H1 (cell line): Measurements from ENCODE around the gene COL6A6. TPM values are rescaled to one million over a fixed set of nuclear protein-coding genes. Genes with fewer than 3 reads are reported as not detected.

Experiments
- CTCF ChIA-PET: fragments of 300-600 bp; sonication (Branson Sonifier 250); formaldehyde crosslinking; loops from one replicate; lab custom pipeline; 2021; ENCODE audit not compliant: partially characterized antibody; lab: Charles Lee
- POLR2A ChIA-PET: fragments of 300-600 bp; sonication (Branson Sonifier 250); formaldehyde crosslinking; loops from one replicate; lab custom pipeline; 2021; ENCODE audit warnings: inconsistent platforms; ENCODE audit not compliant: partially characterized antibody; lab: Charles Lee
- DNase-seq, 2 experiments: peaks; one replicate each; pipeline versions ENCODE4 v3.0.0 to v3.0.0-alpha.2; 2010 to 2022; ENCODE audit warnings: low spot score in 2 of 2, low read depth in 1 of 2, mixed read lengths in 1 of 2
- FAIRE-seq: peaks from 2 replicates; lab custom pipeline; 2011; peaks lifted over from hg19 to GRCh38; lab: Jason Lieb, UNC
- H2AFZ ChIP-seq: 2 replicates; pipeline ENCODE4 v1.8.1; 2012; ENCODE audit warnings: low read length, inconsistent platforms
- H2AK5ac ChIP-seq: 2 replicates; pipeline ENCODE4 v1.6.1; 2013; ENCODE audit warnings: low read depth, low read length
- H2BK120ac ChIP-seq: replicated peaks from 2 replicates; pipeline ENCODE3; 2013; ENCODE audit warnings: low read depth, low read length, inconsistent platforms
- H2BK12ac ChIP-seq: 2 replicates; pipeline ENCODE4 v1.6.1; 2013; ENCODE audit warnings: low read depth, low read length
- H2BK15ac ChIP-seq: 2 replicates; pipeline ENCODE4 v1.6.1; 2013; ENCODE audit warnings: low read length
- H2BK20ac ChIP-seq: 2 replicates; pipeline ENCODE4 v1.6.1; 2013; ENCODE audit warnings: low read length
- H2BK5ac ChIP-seq: 2 replicates; pipeline ENCODE4 v1.6.1; 2013; ENCODE audit warnings: low read depth, low read length
- H3K14ac ChIP-seq: 2 replicates; pipeline ENCODE4 v1.6.1; 2013; ENCODE audit warnings: inconsistent platforms; ENCODE audit not compliant: insufficient read length
- H3K18ac ChIP-seq: 2 replicates; pipeline ENCODE4 v1.6.1; 2013; ENCODE audit warnings: low read length; ENCODE audit errors: extremely low read depth
- H3K23ac ChIP-seq: 2 replicates; pipeline ENCODE4 v1.6.1; 2013; ENCODE audit warnings: inconsistent platforms; ENCODE audit not compliant: insufficient read length
- H3K23me2 ChIP-seq: 2 replicates; pipeline ENCODE4 v1.6.1; 2013; ENCODE audit warnings: low read depth, low read length
- H3K27ac ChIP-seq: 2 replicates; pipeline ENCODE4 v1.6.1; 2011; ENCODE audit warnings: low read depth, low read length, inconsistent platforms
- H3K27me3 ChIP-seq, 4 experiments: replicated peaks in 1 of 4; 1 replicate in 1 of 4; 2 replicates in 3 of 4; pipeline versions ENCODE4 v1.6.1 to v1.8.1; 2011 to 2013; ENCODE audit warnings: low read length in 3 of 4, mild to moderate bottlenecking in 3 of 4, inconsistent platforms in 2 of 4, mixed read lengths in 2 of 4, moderate library complexity in 1 of 4; ENCODE audit not compliant: control insufficient read depth in 3 of 4, insufficient read depth in 3 of 4; ENCODE audit errors: extremely low read depth in 1 of 4
- H3K36me3 ChIP-seq, 4 experiments: 2 replicates each; pipeline versions ENCODE4 v1.6.1 to v1.8.1; 2011 to 2013; ENCODE audit warnings: mild to moderate bottlenecking in 4 of 4, low read length in 3 of 4, moderate library complexity in 2 of 4, control low read depth in 1 of 4, inconsistent platforms in 1 of 4; ENCODE audit not compliant: insufficient read depth in 4 of 4, control insufficient read depth in 2 of 4
- H3K4ac ChIP-seq: replicated peaks from 2 replicates; pipeline ENCODE3; 2013; ENCODE audit warnings: low read length, low read depth, mixed read lengths, inconsistent platforms; ENCODE audit not compliant: insufficient read length
- H3K4me1 ChIP-seq, 4 experiments: replicated peaks in 1 of 4; 1 replicate in 1 of 4; 2 replicates in 3 of 4; pipeline versions ENCODE4 v1.6.1 to v1.8.1; 2011 to 2013; ENCODE audit warnings: low read length in 3 of 4, inconsistent platforms in 2 of 4, mixed read lengths in 1 of 4; ENCODE audit not compliant: insufficient read depth in 4 of 4, control insufficient read depth in 3 of 4
- H3K4me2 ChIP-seq, 2 experiments: 2 replicates each; pipeline versions ENCODE4 v1.6.1 to v1.8.1; 2011 to 2013; ENCODE audit warnings: low read depth in 2 of 2, low read length in 2 of 2, control low read depth in 1 of 2, inconsistent platforms in 1 of 2, mild to moderate bottlenecking in 1 of 2; ENCODE audit not compliant: insufficient read depth in 1 of 2
- H3K4me3 ChIP-seq, 4 experiments: fragments of 200-600, 300-600 bp in 1 of 4; sonication (generic), shearing (Covaris generic), sonication (Bioruptor Twin) in 1 of 4; 2 replicates each; pipeline versions ENCODE4 v1.5.1 to v1.8.1; 2011 to 2016; ENCODE audit warnings: low read length in 4 of 4, low read depth in 3 of 4, control low read depth in 2 of 4, inconsistent platforms in 2 of 4, mild to moderate bottlenecking in 2 of 4, mixed read lengths in 1 of 4, moderate library complexity in 1 of 4; ENCODE audit not compliant: insufficient read depth in 2 of 4; ENCODE audit errors: extremely low read depth in 1 of 4
- H3K56ac ChIP-seq: replicated peaks from 2 replicates; pipeline ENCODE3; 2013; ENCODE audit warnings: low read depth, mild to moderate bottlenecking, mixed read lengths, low read length, inconsistent platforms; ENCODE audit not compliant: insufficient read length
- H3K79me1 ChIP-seq: 2 replicates; pipeline ENCODE4 v1.6.1; 2013; ENCODE audit warnings: low read depth, low read length, control low read depth
- H3K79me2 ChIP-seq, 2 experiments: 2 replicates each; pipeline versions ENCODE4 v1.6.1 to v1.8.1; 2012 to 2013; ENCODE audit warnings: low read length in 2 of 2, mild to moderate bottlenecking in 2 of 2, inconsistent platforms in 1 of 2; ENCODE audit not compliant: insufficient read depth in 2 of 2, control insufficient read depth in 1 of 2
- H3K9ac ChIP-seq, 4 experiments: replicated peaks in 1 of 4; 1 replicate in 1 of 4; 2 replicates in 3 of 4; pipeline versions ENCODE4 v1.6.1 to v1.8.1; 2011 to 2013; ENCODE audit warnings: low read depth in 3 of 4, low read length in 3 of 4, control low read depth in 2 of 4, mild to moderate bottlenecking in 2 of 4, moderate library complexity in 2 of 4, inconsistent platforms in 1 of 4; ENCODE audit errors: extremely low read depth in 1 of 4
- H3K9me3 ChIP-seq, 2 experiments: 2 replicates each; pipeline versions ENCODE4 v1.6.1 to v1.8.1; 2012 to 2013; ENCODE audit warnings: mild to moderate bottlenecking in 2 of 2, moderate library complexity in 2 of 2, control low read depth in 1 of 2, inconsistent platforms in 1 of 2, low read depth in 1 of 2, low read length in 1 of 2, mixed read lengths in 1 of 2; ENCODE audit not compliant: insufficient read depth in 2 of 2
- H4K20me1 ChIP-seq, 2 experiments: replicated peaks in 1 of 2; 2 replicates each; pipeline versions ENCODE3 to v1.8.1; 2011 to 2013; ENCODE audit warnings: inconsistent platforms in 2 of 2, low read length in 2 of 2, mild to moderate bottlenecking in 1 of 2; ENCODE audit not compliant: insufficient read depth in 2 of 2, control insufficient read depth in 1 of 2
- H4K5ac ChIP-seq: 2 replicates; pipeline ENCODE4 v1.6.1; 2013; ENCODE audit warnings: low read length, low read depth, mixed read lengths, inconsistent platforms; ENCODE audit not compliant: insufficient read length
- H4K8ac ChIP-seq: 2 replicates; pipeline ENCODE4 v1.8.0; 2013; ENCODE audit warnings: mild to moderate bottlenecking, moderate library complexity, low read length, inconsistent platforms; ENCODE audit not compliant: insufficient read depth; ENCODE audit errors: extremely low read depth
- H4K91ac ChIP-seq: replicated peaks from 2 replicates; pipeline ENCODE3; 2013; ENCODE audit warnings: low read length, mixed read lengths, inconsistent platforms; ENCODE audit not compliant: insufficient read length
- ASH2L ChIP-seq: fragments of 200-600, 300-600 bp; sonication (generic); IDR thresholded peaks from one replicate; pipeline ENCODE4 v1.7.1; 2017; ENCODE audit warnings: low read length
- CHD1 ChIP-seq: IDR thresholded peaks from 2 replicates; pipeline ENCODE4 v1.6.1; 2012; ENCODE audit warnings: low read depth, low read length, improper control_type of control experiment
- RFX5 ChIP-seq: IDR thresholded peaks from 2 replicates; pipeline ENCODE4 v1.6.1; 2011; ENCODE audit warnings: low read depth, low read length, improper control_type of control experiment, borderline replicate concordance
- SAP30 ChIP-seq: fragments of 300-600 bp; sonication (generic); IDR thresholded peaks from 2 replicates; pipeline ENCODE4 v1.7.1; 2012; ENCODE audit warnings: low read length, moderate library complexity, mild to moderate bottlenecking, inconsistent platforms; ENCODE audit not compliant: insufficient read depth, insufficient replicate concordance
- WGBS, 2 experiments: shearing (Covaris generic) in 1 of 2; methylation state at CpG; one replicate each; pipeline versions ENCODE4 v1.1.6 to v1.1.7; 2013 to 2015; ENCODE audit warnings: low lambda C conversion rate in 2 of 2, mixed read lengths in 2 of 2, inconsistent platforms in 1 of 2, low coverage in 1 of 2, missing lambda C conversion rate in 1 of 2; ENCODE audit not compliant: insufficient replicate concordance in 2 of 2, insufficient coverage in 1 of 2, insufficient read length in 1 of 2; ENCODE audit errors: extremely low coverage in 1 of 2, missing lambda C conversion rate in 1 of 2; 5-methylcytosine and 5-hydroxymethylcytosine counted together
- polyA plus RNA-seq, 7 experiments: library from polyadenylated mRNA; depleted of rRNA in 3 of 7; stranded (reverse) in 5 of 7; unstranded in 2 of 7; fragments of >200 nt in 5 of 7; fragments of 200-250 nt in 2 of 7; gene quantifications; 1 replicate in 5 of 7; 2 replicates in 1 of 7; 4 replicates in 1 of 7; pipeline versions ENCODE4 v1.2.1 to v1.2.3, GENCODE V29; 2011 to 2013; ENCODE audit warnings: missing spikeins in 2 of 7, mixed read lengths in 2 of 7
- total RNA-seq: library from RNA; stranded (reverse); fragmentation: NEBNext Ultra II Directional; extraction: Animal tissue kit (Norgen Biotek cat#: 25700); gene quantifications from 2 replicates; pipeline ENCODE4 v1.2.1, GENCODE V29; 2021

COL6A6 gene
- total and polyA plus RNA-seq, 2 of the 8 experiments (the other 6 are each of a cell fraction or from before 2014, with no cell fraction given): 0.02 to 0.09 TPM

DNA sequence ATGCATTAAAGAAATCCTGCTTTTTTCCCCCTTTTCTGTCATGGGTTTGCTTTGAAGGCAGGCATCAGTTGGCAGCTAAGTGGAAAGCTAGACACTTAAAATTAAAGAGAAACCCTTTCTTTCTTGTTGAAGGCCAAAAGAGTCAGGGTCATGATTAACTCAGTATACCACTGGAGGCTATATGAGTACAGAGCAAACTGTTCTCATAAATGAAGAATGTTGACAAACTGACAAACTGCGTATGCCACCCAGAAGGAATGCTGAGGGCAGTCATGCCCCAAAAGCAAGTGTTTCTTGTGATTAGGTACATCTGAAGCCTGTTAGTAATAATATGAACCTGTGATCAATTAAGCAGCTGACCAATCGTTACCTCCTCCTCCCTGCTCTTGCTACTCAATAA, 43.6 kb upstream of the COL6A6 start:
- no peaks in the 10 kb centered on the region for H4K20me1 ChIP-seq
- H2BK5ac ChIP-seq: no peak overlapping the region

More for the DNA sequence above, 43.6 kb upstream of the COL6A6 start:
- no peak overlapping the region for H4K5ac ChIP-seq
- no peak overlapping the region for H3K18ac ChIP-seq
- no peak overlapping the region for H3K4me2 ChIP-seq
- TF ChIP-seq ASH2L (no peak), RFX5 (no peak), SAP30 (no peak), CHD1 (no peak)
- TF ChIP-seq, all 59 proteins: peak for 0
- no peak overlapping the region for H2BK12ac ChIP-seq
- H3K9me3 ChIP-seq: peaks cover 0 to 3% of the 10 kb centered on the region in 2 experiments; a peak in 1 of 4 replicates
- WGBS, 2 experiments: 50% methylated on average over 2 of the region's 2 CpGs; no CpG with 5 or more reads in 1 of the 2 experiments
- DNase-seq (no peak), FAIRE-seq (no peak)
- H3K23me2 ChIP-seq: no peaks in the 10 kb centered on the region
- no peaks in the 10 kb centered on the region for H3K79me1 ChIP-seq
- no peaks in the 10 kb centered on the region for H3K79me2 ChIP-seq
- H3K4ac ChIP-seq: no peak overlapping the region
- H3K27me3 ChIP-seq: no peaks in the 10 kb centered on the region
- H3K4me1 ChIP-seq: no peaks in the 10 kb centered on the region
- no peak overlapping the region for H4K8ac ChIP-seq
- no peaks in the 10 kb centered on the region for H3K36me3 ChIP-seq
- no peak overlapping the region for H2BK20ac ChIP-seq
- H3K23ac ChIP-seq: no peak overlapping the region
- no peak overlapping the region for H3K9ac ChIP-seq
- ChIA-PET POLR2A (no interaction called here), CTCF (interaction anchor here (1.1 kb wide), 1 partner anchor 39 kb away, joined by 3 read pairs; no protein-coding TSS in a partner anchor)
- no peak overlapping the region for H2BK15ac ChIP-seq
- no peak overlapping the region for H3K56ac ChIP-seq
- no peak overlapping the region for H3K27ac ChIP-seq
- no peak overlapping the region for H2AFZ ChIP-seq
- H4K91ac ChIP-seq: no peak overlapping the region
- H3K4me3 ChIP-seq: no peak overlapping the region
- H3K14ac ChIP-seq: no peak overlapping the region
- no peak overlapping the region for H2BK120ac ChIP-seq
- no peak overlapping the region for H2AK5ac ChIP-seq
